Endothelial cell of umbilical vein (primary cell): ENCODE measurements around the gene IER3.

ENCODE experiments used
- CTCF ChIP-seq, 2 donors: IDR thresholded peaks; 1 replicate in 1 of 2; 2 replicates in 1 of 2; pipeline ENCODE4 v1.5.1; 2011; ENCODE audit warnings: low read length in 2 of 2, mild to moderate bottlenecking in 2 of 2, moderate library complexity in 2 of 2, control low read depth in 1 of 2, inconsistent platforms in 1 of 2, low read depth in 1 of 2; ENCODE audit not compliant: insufficient read depth in 1 of 2; ENCODE audit errors: extremely low read depth in 1 of 2
- EZH2 ChIP-seq: IDR thresholded peaks from 2 replicates; pipeline ENCODE4 v1.6.1; 2012; ENCODE audit warnings: borderline replicate concordance, low read depth, mild to moderate bottlenecking, moderate library complexity, low read length, inconsistent platforms; ENCODE audit not compliant: severe bottlenecking
- FOS ChIP-seq: IDR thresholded peaks from 2 replicates; pipeline ENCODE4 v1.6.1; 2011; ENCODE audit warnings: mild to moderate bottlenecking, low read length, moderate library complexity, borderline replicate concordance; ENCODE audit not compliant: insufficient read depth
- JUN ChIP-seq: IDR thresholded peaks from 2 replicates; pipeline ENCODE4 v1.6.1; 2011; ENCODE audit warnings: borderline replicate concordance, low read depth; ENCODE audit not compliant: insufficient read length, insufficient read depth
- MAX ChIP-seq: IDR thresholded peaks from 2 replicates; pipeline ENCODE4 v1.6.1; 2011; ENCODE audit not compliant: insufficient read depth, insufficient read length
- POLR2A ChIP-seq: IDR thresholded peaks from 2 replicates; pipeline ENCODE4 v1.6.1; 2012; ENCODE audit warnings: low read depth, mild to moderate bottlenecking, control low read depth, low read length
- POLR2AphosphoS5 ChIP-seq: IDR thresholded peaks from 2 replicates; pipeline ENCODE4 v1.6.1; 2012; ENCODE audit warnings: low read depth, mild to moderate bottlenecking, control low read depth, low read length, moderate library complexity; ENCODE audit not compliant: insufficient read depth

GRCh38 chr6:30707281-30707850, 37.0 kb downstream of the IER3 start:
- no peak for TF ChIP-seq CTCF (IDR thresholded peaks at IDR 0.05; ENCODE audit: extremely low read depth in 1 of 2, insufficient read depth in 1 of 2, low read depth in 1 of 2, low read length in 2 of 2)
- no peak for TF ChIP-seq POLR2A
- no peak for TF ChIP-seq EZH2
- TF ChIP-seq MAX = no peak
- no peak for TF ChIP-seq POLR2AphosphoS5
- no peak for TF ChIP-seq JUN
- no peak for TF ChIP-seq FOS
